Hypothalamus (tissue), 51 donors: ENCODE data around the gene GP9.
"Not testable (repeated sequence)": the region's sequence is repeated elsewhere in the genome, so short reads cannot be mapped to it uniquely, and the experiment has no call there.

ENCODE experiments used
- DNase-seq, 51 donors: peaks; one replicate each; lab custom pipeline; 2025; lab: John Stamatoyannopoulos, UW

Gene GP9

GRCh38 chr3:129068291-129068886 is 7.8 kb downstream of the GP9 start:
- no peak for DNase-seq

GRCh38 chr3:129069313-129070085 is 8.9 kb downstream of the GP9 start:
- not testable (repeated sequence) for DNase-seq

- no peak for DNase-seq
Observed at GRCh38 chr3:129070086-129070885, 9.7 kb downstream of the GP9 start.

GRCh38 chr3:129077222-129077621 is 16.6 kb downstream of the GP9 start:
- DNase-seq: no peak

GRCh38 chr3:129078510-129078909 is 17.9 kb downstream of the GP9 start:
- DNase-seq: no peak

GRCh38 chr3:129081503-129081902 is 20.9 kb downstream of the GP9 start:
- no peak for DNase-seq

- no peak for DNase-seq
Observed at GRCh38 chr3:129082026-129082425, 21.4 kb downstream of the GP9 start.

GRCh38 chr3:129084501-129084900 is 23.9 kb downstream of the GP9 start:
- no peak for DNase-seq

GRCh38 chr3:129085165-129085715 is 24.7 kb downstream of the GP9 start:
- DNase-seq: no peak

GRCh38 chr3:129085818-129086217 is 25.2 kb downstream of the GP9 start:
- DNase-seq: no peak

GRCh38 chr3:129087138-129087702 is 26.6 kb downstream of the GP9 start:
- no peak for DNase-seq

- DNase-seq: peak in 22 of 51 donors; percentile 9 to 56 (median 26)
Observed at GRCh38 chr3:129087904-129088303, 27.3 kb downstream of the GP9 start.

- DNase-seq: not testable (repeated sequence)
Observed at GRCh38 chr3:129088312-129088711, 27.7 kb downstream of the GP9 start.

- DNase-seq: no peak
Observed at GRCh38 chr3:129095285-129095684, 34.7 kb downstream of the GP9 start.

GRCh38 chr3:129100274-129100673 is 39.7 kb downstream of the GP9 start:
- DNase-seq: no peak

- DNase-seq: no peak
Observed at GRCh38 chr3:129101370-129102138, 41.0 kb downstream of the GP9 start.

- DNase-seq: no peak
Observed at GRCh38 chr3:129103296-129103695, 42.7 kb downstream of the GP9 start.

- DNase-seq: no peak
Observed at GRCh38 chr3:129104051-129104450, 43.5 kb downstream of the GP9 start.

GRCh38 chr3:129104498-129105079 is 44.0 kb downstream of the GP9 start:
- no peak for DNase-seq

- DNase-seq: no peak
Observed at GRCh38 chr3:129105862-129106261, 45.3 kb downstream of the GP9 start.
